Epithelial cell of esophagus (primary cell): ENCODE results near the gene CD300H.
A peak's percentile ranks its signal among the peaks of the same experiment; 100 is the strongest.

Source experiments
- DNase-seq: peaks from one replicate; pipeline ENCODE4 v3.0.0; 2010; ENCODE audit warnings: low read depth
- H3K4me3 ChIP-seq: 2 replicates; pipeline ENCODE4 v1.5.1; 2011; ENCODE audit warnings: mild to moderate bottlenecking, low read length, control low read depth
- TF ChIP-seq, protein P1 (sequence below): IDR thresholded peaks from 2 replicates; pipeline ENCODE4 v1.5.1; 2011; ENCODE audit warnings: low read depth, mild to moderate bottlenecking, low read length, control low read depth, inconsistent platforms; ENCODE audit not compliant: insufficient read depth; ENCODE audit errors: missing control alignments

CD300H gene

DNA sequence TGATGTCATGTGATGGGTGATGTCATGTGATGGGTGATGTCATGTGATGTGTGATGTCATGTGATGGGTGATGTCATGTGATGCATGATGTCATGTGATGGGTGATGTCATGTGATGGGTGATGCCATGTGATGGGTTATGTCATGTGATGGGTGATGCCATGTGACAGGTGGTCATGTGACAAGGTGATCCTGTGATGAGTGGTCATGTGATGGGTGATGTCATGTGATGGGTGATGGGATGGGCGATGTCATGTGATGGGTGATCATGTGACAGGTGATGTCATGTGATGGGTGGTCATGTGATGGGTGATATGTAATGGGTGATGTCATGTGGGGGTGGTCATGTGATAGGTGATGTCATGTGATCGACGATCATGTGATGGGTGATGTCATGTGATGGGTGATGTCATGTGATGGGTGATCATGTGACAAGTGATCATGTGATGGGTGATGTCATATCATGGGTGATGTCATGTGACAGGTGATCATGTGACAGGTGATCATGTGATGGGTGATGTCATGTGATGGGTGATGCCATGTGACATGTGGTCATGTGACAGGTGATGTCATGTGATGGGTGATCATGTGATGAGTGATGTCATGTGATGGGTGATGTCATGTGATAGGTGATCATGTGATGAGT is 53.2 kb downstream of the CD300H start:
- TF ChIP-seq, protein P1, sequence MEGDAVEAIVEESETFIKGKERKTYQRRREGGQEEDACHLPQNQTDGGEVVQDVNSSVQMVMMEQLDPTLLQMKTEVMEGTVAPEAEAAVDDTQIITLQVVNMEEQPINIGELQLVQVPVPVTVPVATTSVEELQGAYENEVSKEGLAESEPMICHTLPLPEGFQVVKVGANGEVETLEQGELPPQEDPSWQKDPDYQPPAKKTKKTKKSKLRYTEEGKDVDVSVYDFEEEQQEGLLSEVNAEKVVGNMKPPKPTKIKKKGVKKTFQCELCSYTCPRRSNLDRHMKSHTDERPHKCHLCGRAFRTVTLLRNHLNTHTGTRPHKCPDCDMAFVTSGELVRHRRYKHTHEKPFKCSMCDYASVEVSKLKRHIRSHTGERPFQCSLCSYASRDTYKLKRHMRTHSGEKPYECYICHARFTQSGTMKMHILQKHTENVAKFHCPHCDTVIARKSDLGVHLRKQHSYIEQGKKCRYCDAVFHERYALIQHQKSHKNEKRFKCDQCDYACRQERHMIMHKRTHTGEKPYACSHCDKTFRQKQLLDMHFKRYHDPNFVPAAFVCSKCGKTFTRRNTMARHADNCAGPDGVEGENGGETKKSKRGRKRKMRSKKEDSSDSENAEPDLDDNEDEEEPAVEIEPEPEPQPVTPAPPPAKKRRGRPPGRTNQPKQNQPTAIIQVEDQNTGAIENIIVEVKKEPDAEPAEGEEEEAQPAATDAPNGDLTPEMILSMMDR, result no peak
- DNase-seq, result peak; percentile 33

DNA sequence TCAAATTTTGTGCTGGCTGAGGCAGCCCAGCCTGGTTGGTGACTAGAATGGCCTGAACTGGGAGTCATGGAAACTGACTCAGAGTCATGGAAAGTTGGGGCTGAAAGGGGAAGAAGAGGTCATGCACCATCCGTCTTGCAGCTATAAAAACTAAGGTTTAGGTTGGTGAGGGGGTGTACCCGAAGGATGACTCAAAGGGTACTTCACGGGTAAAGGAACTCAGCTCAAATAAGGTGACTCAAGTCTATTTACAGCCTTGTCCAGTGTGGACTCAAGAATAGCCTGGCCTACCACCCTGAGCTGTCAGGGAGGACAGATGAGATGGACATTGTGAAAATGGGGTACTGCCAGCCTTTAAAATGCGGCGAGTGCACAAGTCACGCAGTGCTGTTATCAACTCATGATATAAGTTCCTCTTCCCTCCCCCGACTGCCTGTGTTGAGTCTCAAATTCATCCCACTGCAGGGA is 54.7 kb downstream of the CD300H start:
- no peak for DNase-seq
- no peak overlapping the region for H3K4me3 ChIP-seq
- TF ChIP-seq, protein P1, result no peak

More for the DNA sequence above, 53.2 kb downstream of the CD300H start:
- H3K4me3 ChIP-seq, result no peak overlapping the region

DNA sequence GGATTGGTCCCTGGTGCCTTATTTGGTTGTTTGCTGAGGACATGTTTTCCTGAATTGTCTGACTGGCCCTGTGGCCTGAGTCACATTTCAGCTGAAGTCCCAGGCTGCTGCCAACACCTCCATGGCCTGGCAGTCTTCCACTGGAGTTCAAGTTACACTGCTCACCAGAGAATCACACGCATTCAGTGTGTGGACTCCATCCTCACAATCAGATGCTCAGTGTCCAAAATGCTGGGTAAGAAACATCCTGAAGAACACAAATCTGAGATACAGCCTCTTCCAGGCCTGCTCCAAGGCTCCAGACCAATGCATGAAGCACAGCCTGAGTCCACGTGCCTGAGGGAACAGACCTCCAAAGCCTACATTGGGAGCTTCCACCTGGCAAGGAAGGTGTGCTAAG is 55.3 kb downstream of the CD300H start:
- DNase-seq, result no peak
- no peak overlapping the region for H3K4me3 ChIP-seq
- TF ChIP-seq, protein P1, result no peak
